BJ (cell line): ENCODE results near the gene ID1. TPM values are rescaled to one million over a fixed set of nuclear protein-coding genes. Genes with fewer than 3 reads are reported as not detected.
A peak's percentile ranks its signal among the peaks of the same experiment; 100 is the strongest.
"Not testable (repeated sequence)": the region's sequence is repeated elsewhere in the genome, so short reads cannot be mapped to it uniquely, and the experiment has no call there.

Experiments
- CTCF ChIA-PET: fragments of 350-600 bp; formaldehyde crosslinking; extraction: SDS; loops from one replicate; lab custom pipeline; 2021; ENCODE audit warnings: antibody characterized with exemption, inconsistent platforms; lab: Yijun Ruan, JAX
- POLR2A ChIA-PET: fragments of 300-600 bp; sonication (Branson Sonifier 250); formaldehyde crosslinking; extraction: SDS; loops from one replicate; lab custom pipeline; 2021; ENCODE audit warnings: antibody characterized with exemption; lab: Charles Lee
- DNase-seq: peaks from one replicate; pipeline ENCODE4 v3.0.0-alpha.2; 2011; ENCODE audit warnings: low read depth
- H3K27me3 ChIP-seq: 2 replicates; pipeline ENCODE4 v1.6.0; 2011; ENCODE audit warnings: low read length; ENCODE audit not compliant: control insufficient read depth, insufficient read depth
- H3K36me3 ChIP-seq: 2 replicates; pipeline ENCODE4 v1.5.1; 2011; ENCODE audit warnings: low read length; ENCODE audit not compliant: control insufficient read depth, insufficient read depth
- H3K4me3 ChIP-seq: 2 replicates; pipeline ENCODE4 v1.5.1; 2011; ENCODE audit warnings: low read depth, mild to moderate bottlenecking, control low read depth, low read length
- polyA plus RNA-seq: library from polyadenylated mRNA; depleted of rRNA; stranded (reverse); fragments of >200 nt; gene quantifications from 2 replicates; pipeline ENCODE4 v1.2.3, GENCODE V29; 2011
- TF ChIP-seq, protein P1 (sequence below): IDR thresholded peaks from 2 replicates; pipeline ENCODE4 v1.5.1; 2011; ENCODE audit warnings: low read depth, mild to moderate bottlenecking, control low read depth, inconsistent platforms, low read length, moderate library complexity; ENCODE audit not compliant: insufficient read depth

The ID1 gene
- polyA plus RNA-seq, 1 experiment, result 135 TPM

DNA sequence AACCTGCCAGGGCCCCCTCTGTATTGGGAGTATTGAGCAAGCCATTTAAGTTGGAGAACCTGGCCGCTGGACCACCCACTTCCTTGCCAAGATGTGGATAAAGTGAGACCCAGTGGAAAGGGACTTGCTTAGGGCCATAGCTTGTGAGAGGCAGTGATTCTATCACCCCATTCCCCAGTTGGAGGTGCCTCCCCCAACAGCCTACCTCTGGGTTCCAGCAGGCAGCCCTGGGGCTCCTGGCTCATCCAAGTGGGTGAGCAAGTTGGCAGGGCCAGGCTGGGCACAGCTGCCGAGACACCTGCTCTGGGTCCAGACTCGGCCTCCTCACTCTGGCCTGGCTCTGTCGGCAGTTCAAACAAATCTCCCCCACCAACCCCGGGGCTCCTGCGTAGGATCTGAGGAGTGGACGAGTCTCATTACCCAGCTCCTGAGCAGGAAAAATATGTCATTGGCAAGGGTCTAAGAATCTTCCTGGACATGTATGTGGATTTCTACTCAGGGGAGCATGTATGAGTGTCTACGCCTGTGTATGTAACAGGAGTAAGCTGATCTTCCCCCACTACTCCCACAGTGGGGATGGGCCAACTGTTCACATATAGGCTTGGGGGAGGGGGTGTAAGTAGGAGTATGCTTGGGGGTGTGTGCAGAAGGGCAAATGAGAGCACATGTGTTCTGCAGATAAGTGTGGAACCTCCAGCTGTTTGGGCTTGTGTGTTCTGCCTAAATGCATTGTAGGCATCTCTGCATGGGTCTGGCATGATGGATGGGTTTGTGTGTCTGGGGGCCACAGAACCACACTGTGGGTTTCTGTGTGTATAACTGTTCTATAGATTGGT, 1.9 kb downstream of the ID1 start:
- ChIA-PET POLR2A (interaction anchor here (0.6 to 1.0 kb wide), 4 partner anchors 11 to 77 kb away, joined by 3 to 12 read pairs (median 7); no protein-coding TSS in a partner anchor), CTCF (interaction anchor here (0.8 to 20.1 kb wide), 5 partner anchors 20 to 63 kb away, joined by 3 to 667 read pairs (median 4); no protein-coding TSS in a partner anchor)
- TF ChIP-seq, protein P1, sequence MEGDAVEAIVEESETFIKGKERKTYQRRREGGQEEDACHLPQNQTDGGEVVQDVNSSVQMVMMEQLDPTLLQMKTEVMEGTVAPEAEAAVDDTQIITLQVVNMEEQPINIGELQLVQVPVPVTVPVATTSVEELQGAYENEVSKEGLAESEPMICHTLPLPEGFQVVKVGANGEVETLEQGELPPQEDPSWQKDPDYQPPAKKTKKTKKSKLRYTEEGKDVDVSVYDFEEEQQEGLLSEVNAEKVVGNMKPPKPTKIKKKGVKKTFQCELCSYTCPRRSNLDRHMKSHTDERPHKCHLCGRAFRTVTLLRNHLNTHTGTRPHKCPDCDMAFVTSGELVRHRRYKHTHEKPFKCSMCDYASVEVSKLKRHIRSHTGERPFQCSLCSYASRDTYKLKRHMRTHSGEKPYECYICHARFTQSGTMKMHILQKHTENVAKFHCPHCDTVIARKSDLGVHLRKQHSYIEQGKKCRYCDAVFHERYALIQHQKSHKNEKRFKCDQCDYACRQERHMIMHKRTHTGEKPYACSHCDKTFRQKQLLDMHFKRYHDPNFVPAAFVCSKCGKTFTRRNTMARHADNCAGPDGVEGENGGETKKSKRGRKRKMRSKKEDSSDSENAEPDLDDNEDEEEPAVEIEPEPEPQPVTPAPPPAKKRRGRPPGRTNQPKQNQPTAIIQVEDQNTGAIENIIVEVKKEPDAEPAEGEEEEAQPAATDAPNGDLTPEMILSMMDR, result no peak
- H3K36me3 ChIP-seq, result no peaks in the 10 kb centered on the region
- H3K27me3 ChIP-seq, result no peaks in the 10 kb centered on the region
- DNase-seq, result no peak
- H3K4me3 ChIP-seq, result peak overlapping the region; percentile 76

DNA sequence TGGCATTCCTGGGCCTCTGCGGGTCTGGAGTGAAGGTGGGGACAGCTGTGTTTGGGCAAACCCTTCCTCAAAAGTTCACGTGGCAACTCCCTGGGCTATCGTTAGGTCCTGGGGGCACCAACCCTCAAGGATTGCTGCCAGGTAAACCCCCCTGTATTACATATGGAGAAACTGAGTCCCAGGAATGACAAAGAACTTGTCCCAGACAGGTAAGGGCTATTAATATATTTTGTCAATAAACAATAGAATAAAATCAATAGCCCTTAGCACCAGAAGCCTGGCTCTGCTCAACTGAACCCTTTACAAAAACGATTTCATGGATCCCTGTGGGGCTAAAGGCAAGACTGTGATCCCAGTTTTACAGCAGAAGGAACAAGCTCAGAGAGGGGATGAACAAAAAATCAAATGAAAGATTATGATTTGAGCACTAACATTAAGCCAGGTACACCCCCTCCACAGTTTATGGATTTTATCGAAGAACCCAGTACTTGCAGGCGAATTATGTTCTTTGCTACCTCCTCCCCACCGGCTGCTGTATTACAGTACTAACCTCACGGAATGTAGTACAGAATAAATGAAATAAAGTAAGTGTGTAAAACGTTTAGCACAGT, 2.7 kb downstream of the ID1 start:
- no peaks in the 10 kb centered on the region for H3K36me3 ChIP-seq
- no peaks in the 10 kb centered on the region for H3K27me3 ChIP-seq
- ChIA-PET POLR2A (interaction anchor here (0.6 to 1.0 kb wide), 3 partner anchors 12 to 37 kb away, joined by 3 to 9 read pairs (median 5); no protein-coding TSS in a partner anchor), CTCF (interaction anchor here (1.1 to 20.1 kb wide), 3 partner anchors 16 to 50 kb away, joined by 4 to 667 read pairs (median 454); no protein-coding TSS in a partner anchor)
- no peak overlapping the region for H3K4me3 ChIP-seq
- DNase-seq, result no peak
- TF ChIP-seq, protein P1, result no peak

DNA sequence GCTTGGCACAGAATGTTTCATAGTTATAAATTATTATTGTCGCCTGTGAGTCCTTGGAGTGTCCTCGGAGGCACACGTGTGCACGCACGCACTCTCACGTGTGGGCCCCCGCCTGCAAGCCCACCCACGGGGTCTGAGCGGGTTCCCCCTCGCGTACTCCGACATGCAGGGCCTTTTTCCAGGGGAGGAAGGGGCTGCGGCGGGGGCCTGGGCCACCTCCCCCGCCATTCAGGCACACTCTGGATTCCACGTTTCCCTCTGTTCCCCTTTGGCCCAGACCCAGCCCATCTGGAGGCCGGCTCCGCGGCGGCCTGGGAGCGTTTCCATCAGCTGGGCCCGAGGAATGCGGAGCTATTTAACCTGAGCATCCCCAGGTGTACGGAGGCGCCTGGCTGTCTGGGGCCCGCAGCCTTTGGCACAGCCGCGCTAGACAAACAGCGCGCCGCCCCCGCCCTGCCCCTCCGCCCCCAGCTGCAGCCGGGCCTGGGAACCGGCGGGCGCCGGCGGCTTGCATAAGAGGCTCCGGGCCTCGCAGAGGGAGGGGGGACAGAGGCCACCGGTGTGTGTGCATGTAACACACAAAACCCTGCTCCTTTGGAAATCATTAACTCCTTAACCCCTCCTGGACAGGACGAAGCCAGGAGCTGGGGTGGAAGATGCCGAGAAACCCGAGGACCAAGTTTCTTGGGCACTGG, 3.3 kb downstream of the ID1 start:
- Histone ChIP-seq H3K27me3 (no peaks in the 10 kb centered on the region), H3K4me3 (no peak overlapping the region), H3K36me3 (no peaks in the 10 kb centered on the region)
- TF ChIP-seq, protein P1, result no peak
- DNase-seq, result no peak
- ChIA-PET CTCF (interaction anchor here (0.9 to 20.1 kb wide), 4 partner anchors 17 to 104 kb away, joined by 3 to 667 read pairs (median 229); no protein-coding TSS in a partner anchor), POLR2A (no interaction called here)

DNA sequence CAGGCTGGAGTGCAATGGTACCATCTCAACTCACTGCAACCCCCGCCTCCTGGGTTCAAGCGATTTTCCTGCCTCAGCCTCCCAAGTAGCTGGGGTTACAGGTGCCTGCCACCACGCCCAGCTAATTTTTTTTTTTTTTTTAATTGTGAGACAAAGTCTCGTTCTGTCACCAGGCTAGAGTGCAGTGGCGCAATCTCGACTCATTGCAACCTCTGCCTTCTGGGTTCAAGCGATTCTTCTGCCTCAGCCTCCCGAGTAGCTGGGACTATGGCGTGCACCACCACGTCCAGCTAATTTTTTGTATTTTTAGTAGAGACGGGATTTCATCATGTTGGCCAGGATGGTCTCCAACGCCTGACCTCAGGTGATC, 7.2 kb downstream of the ID1 start:
- not testable (repeated sequence) for H3K36me3 ChIP-seq, H3K4me3 ChIP-seq, DNase-seq, H3K27me3 ChIP-seq
- ChIA-PET POLR2A (interaction anchor here (1.1 kb wide), 1 partner anchor 52 kb away, joined by 6 read pairs; no protein-coding TSS in a partner anchor), CTCF (interaction anchor here (0.6 to 20.1 kb wide), 43 partner anchors 9 to 420 kb away, joined by 3 to 667 read pairs (median 6); partner anchors contain the start of genes BCL2L1, HM13 and ID1)

DNA sequence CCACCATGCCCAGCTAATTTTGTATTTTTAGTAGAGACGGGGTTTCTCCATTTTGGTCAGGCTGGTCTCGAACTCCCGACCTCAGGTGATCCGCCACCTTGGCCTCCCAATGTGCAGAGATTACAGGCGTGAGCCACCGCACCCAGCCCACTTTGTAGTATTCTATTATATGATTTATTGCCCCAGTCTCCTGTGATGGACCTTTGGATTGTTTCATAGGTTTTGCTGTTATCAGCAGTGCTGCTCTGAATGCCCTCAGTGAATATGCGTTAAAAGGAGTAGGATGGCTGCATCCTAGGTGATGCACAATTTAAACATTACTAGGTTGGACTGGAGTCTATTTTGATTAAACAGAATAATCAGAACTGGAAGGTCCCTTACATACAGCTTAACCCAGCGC, 10.3 kb downstream of the ID1 start:
- Histone ChIP-seq H3K36me3 (no peaks in the 10 kb centered on the region), H3K27me3 (no peaks in the 10 kb centered on the region), H3K4me3 (no peak overlapping the region)
- POLR2A ChIA-PET, result no interaction called here
- CTCF ChIA-PET, result interaction anchor here (16.1 to 20.1 kb wide), 2 partner anchors 45 to 58 kb away, joined by 454 to 667 read pairs; no protein-coding TSS in a partner anchor
- no peak for DNase-seq
- TF ChIP-seq, protein P1, result no peak
